HG03354 (cell line): ENCODE measurements around the gene CHST9.
"Not testable (repeated sequence)": the region's sequence is repeated elsewhere in the genome, so short reads cannot be mapped to it uniquely, and the experiment has no call there.

Experiments used
- ATAC-seq: cut with Tn5 transposase; IDR thresholded peaks from one replicate; pipeline ENCODE4 v1.9.1; 2021; ENCODE audit warnings: mild to moderate bottlenecking; ENCODE audit not compliant: unreplicated experiment, poor library complexity, severe bottlenecking

CHST9 gene

GRCh38 chr18:27017901-27018500, 167.1 kb downstream of the CHST9 start:
- ATAC-seq = peak; percentile 71

- ATAC-seq = no peak
These were observed 170.3 kb downstream of the CHST9 start for GRCh38 chr18:27014841-27015240.

- ATAC-seq = no peak
These were observed 174.3 kb downstream of the CHST9 start for GRCh38 chr18:27010784-27011183.

- ATAC-seq = no peak
These were observed 175.8 kb downstream of the CHST9 start for GRCh38 chr18:27009293-27009692.

GRCh38 chr18:27008575-27008974, 176.5 kb downstream of the CHST9 start:
- no peak for ATAC-seq

- ATAC-seq = no peak
These were observed 177.2 kb downstream of the CHST9 start for GRCh38 chr18:27007880-27008279.

GRCh38 chr18:27005589-27005988, 179.5 kb downstream of the CHST9 start:
- ATAC-seq = peak; percentile 78

GRCh38 chr18:27004056-27004829, 180.9 kb downstream of the CHST9 start:
- ATAC-seq = no peak

GRCh38 chr18:26999797-27000196, 185.3 kb downstream of the CHST9 start:
- ATAC-seq = no peak

- ATAC-seq = peak; percentile 53
These were observed 191.5 kb downstream of the CHST9 start for GRCh38 chr18:26993568-26993967.

GRCh38 chr18:26992926-26993325, 192.2 kb downstream of the CHST9 start:
- ATAC-seq = no peak

GRCh38 chr18:26989842-26990241, 195.3 kb downstream of the CHST9 start:
- ATAC-seq = no peak

- no peak for ATAC-seq
These were observed 203.6 kb downstream of the CHST9 start for GRCh38 chr18:26981360-26982082.

GRCh38 chr18:26978812-26979341, 206.2 kb downstream of the CHST9 start:
- ATAC-seq = peak; percentile 98

GRCh38 chr18:26977781-26978180, 207.3 kb downstream of the CHST9 start:
- no peak for ATAC-seq

- ATAC-seq = no peak
These were observed 208.9 kb downstream of the CHST9 start for GRCh38 chr18:26976206-26976605.

- ATAC-seq = not testable (repeated sequence)
These were observed 212.6 kb downstream of the CHST9 start for GRCh38 chr18:26972549-26972948.

- ATAC-seq = no peak
These were observed 213.7 kb downstream of the CHST9 start for GRCh38 chr18:26971409-26971808.

GRCh38 chr18:26970637-26971036, 214.5 kb downstream of the CHST9 start:
- no peak for ATAC-seq

GRCh38 chr18:26965206-26965605, 219.9 kb downstream of the CHST9 start:
- no peak for ATAC-seq

- no peak for ATAC-seq
These were observed 221.8 kb downstream of the CHST9 start for GRCh38 chr18:26963292-26963691.
